Lower lobe of right lung (tissue), 2 donors: Measurements from ENCODE around the gene NDUFV1. TPM values are rescaled to one million over a fixed set of nuclear protein-coding genes. Genes with fewer than 3 reads are reported as not detected.

Experiments used
- ATAC-seq, 2 donors: fragments of 200-7000 bp; cut with Tn5 transposase; one replicate each; pipeline ENCODE4 v1.9.1; 2020 to 2022; ENCODE audit warnings: mild to moderate bottlenecking in 2 of 2, moderate library complexity in 2 of 2
- DNase-seq: peaks from one replicate; pipeline ENCODE4 v3.0.0-alpha.2; 2020
- H3K27ac ChIP-seq: fragments of 200-600 bp; one replicate; pipeline ENCODE4 v1.8.0; 2022
- H3K27me3 ChIP-seq: fragments of 200-600 bp; one replicate; pipeline ENCODE4 v1.8.0; 2022; ENCODE audit warnings: low read depth
- H3K36me3 ChIP-seq: fragments of 200-600 bp; one replicate; pipeline ENCODE4 v1.8.0; 2022; ENCODE audit warnings: mild to moderate bottlenecking
- H3K4me1 ChIP-seq: fragments of 200-600 bp; one replicate; pipeline ENCODE4 v1.8.0; 2022
- H3K4me3 ChIP-seq: fragments of 200-600 bp; one replicate; pipeline ENCODE4 v1.8.0; 2022; ENCODE audit warnings: mild to moderate bottlenecking
- H3K9me3 ChIP-seq: fragments of 200-600 bp; one replicate; pipeline ENCODE4 v1.8.0; 2022
- CTCF ChIP-seq: fragments of 200-600 bp; IDR thresholded peaks from one replicate; pipeline ENCODE4 v1.8.0; 2022; ENCODE audit warnings: antibody characterized with exemption, mild to moderate bottlenecking
- intact Hi-C: fragments of 100-400 bp; cut with DNase I; formaldehyde crosslinking; loops from one replicate; pipeline ENCODE4 v1.11.0; 2022
- total RNA-seq: library from RNA; stranded (reverse); fragmentation: NEBNext Ultra II Directional; extraction: Animal tissue kit (Norgen Biotek cat#: 25700); gene quantifications from one replicate; pipeline ENCODE4 v1.2.1, GENCODE V29; 2021
- donor health status: DM: no; HTN: yes; CAD: no; lungs with severe emphysema.

NDUFV1 gene
- total RNA-seq, 1 donor from 2014 or later: 143 TPM

GRCh38 chr11:67611165-67611564 lies 4.4 kb downstream of the NDUFV1 start:
- peaks cover 29% of the 10 kb centered on the region for H3K4me1 ChIP-seq
- TF ChIP-seq CTCF: no peak
- intact Hi-C loops: no loop called here

GRCh38 chr11:67611704-67612587 lies 5.2 kb downstream of the NDUFV1 start:
- intact Hi-C loops: no loop called here
- Histone ChIP-seq H3K27ac (no peak overlapping the region), H3K27me3 (peaks cover 6% of the 10 kb centered on the region), H3K9me3 (no peaks in the 10 kb centered on the region), H3K36me3 (peaks cover 48% of the 10 kb centered on the region), H3K4me3 (no peak overlapping the region), H3K4me1 (peaks cover 26% of the 10 kb centered on the region)
- DNase-seq: peak; percentile 46
- no peak for TF ChIP-seq CTCF
- ATAC-seq: no peak

More at GRCh38 chr11:67611165-67611564, 4.4 kb downstream of the NDUFV1 start:
- H3K27me3 ChIP-seq: peaks cover 6% of the 10 kb centered on the region
- DNase-seq (no peak), ATAC-seq (no peak)
- peaks cover 48% of the 10 kb centered on the region for H3K36me3 ChIP-seq
- H3K27ac ChIP-seq: no peak overlapping the region
- H3K4me3 ChIP-seq: no peak overlapping the region
- no peaks in the 10 kb centered on the region for H3K9me3 ChIP-seq

GRCh38 chr11:67612751-67613150 lies 6.0 kb downstream of the NDUFV1 start:
- peak; percentile 45 for DNase-seq
- peaks cover 18% of the 10 kb centered on the region for H3K4me1 ChIP-seq
- H3K9me3 ChIP-seq: no peaks in the 10 kb centered on the region
- ATAC-seq: no peak
- peaks cover 48% of the 10 kb centered on the region for H3K36me3 ChIP-seq
- TF ChIP-seq CTCF: no peak
- peaks cover 6% of the 10 kb centered on the region for H3K27me3 ChIP-seq
- H3K4me3 ChIP-seq: no peak overlapping the region
- intact Hi-C loops: no loop called here
- H3K27ac ChIP-seq: no peak overlapping the region

- Histone ChIP-seq H3K36me3 (peaks cover 47% of the 10 kb centered on the region), H3K9me3 (no peaks in the 10 kb centered on the region), H3K27ac (peak overlapping the region; percentile 85), H3K4me1 (peaks cover 14% of the 10 kb centered on the region), H3K27me3 (peaks cover 6% of the 10 kb centered on the region), H3K4me3 (peak overlapping the region; percentile 58)
- ATAC-seq (peak; percentile 5 to 12), DNase-seq (peak; percentile 44)
- intact Hi-C loops: no loop called here
- no peak for TF ChIP-seq CTCF
Observed at GRCh38 chr11:67613313-67613959, 6.7 kb downstream of the NDUFV1 start.

- peak overlapping the region; percentile 85 for H3K27ac ChIP-seq
- peak; percentile 76 for DNase-seq
Observed at GRCh38 chr11:67613960-67614715, 7.4 kb downstream of the NDUFV1 start.

More at GRCh38 chr11:67613960-67614715, 7.4 kb downstream of the NDUFV1 start:
- Histone ChIP-seq H3K4me1 (peaks cover 14% of the 10 kb centered on the region), H3K36me3 (peaks cover 40% of the 10 kb centered on the region), H3K9me3 (no peaks in the 10 kb centered on the region), H3K27me3 (peaks cover 6% of the 10 kb centered on the region), H3K4me3 (peak overlapping the region; percentile 58)
- ATAC-seq: peak; percentile 81 to 85
- TF ChIP-seq CTCF: peak; percentile 69
- intact Hi-C loops: no loop called here
